ENCODE results near the gene GUCY2D.
"Not testable (repeated sequence)": the region's sequence is repeated elsewhere in the genome, so short reads cannot be mapped to it uniquely, and the experiment has no call there.

Gene GUCY2D

GRCh38 chr17:8016632-8017424, 14.4 kb downstream of the GUCY2D start:
- peak; percentile 48 for DNase-seq (ENCODE audit: low spot score)

DNA sequence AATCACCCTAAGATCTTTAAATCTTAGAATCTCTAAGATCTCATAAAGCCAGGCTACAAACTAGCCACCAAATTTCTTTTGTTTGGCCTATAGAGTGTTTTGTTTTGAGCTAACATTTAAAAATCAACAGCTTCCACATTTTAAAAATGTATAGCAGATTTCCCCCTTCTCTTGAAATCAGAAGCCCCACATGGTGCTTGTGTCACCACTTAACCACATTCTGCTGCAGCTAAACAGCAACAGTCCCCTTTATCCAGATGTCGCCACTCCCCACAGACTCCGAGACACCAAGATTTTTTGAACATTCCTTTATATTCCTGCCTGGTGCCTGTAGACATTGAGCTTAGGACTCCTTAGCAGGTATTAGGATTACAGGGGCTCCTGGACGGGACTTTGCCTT, 16.0 kb downstream of the GUCY2D start:
- no peak for DNase-seq (ENCODE audit: low spot score)

- no peak for DNase-seq (ENCODE audit: low spot score)
These were observed 16.8 kb downstream of the GUCY2D start for GRCh38 chr17:8019166-8019565.

GRCh38 chr17:8019665-8020650, 17.5 kb downstream of the GUCY2D start:
- DNase-seq (ENCODE audit: low spot score) = no peak

GRCh38 chr17:8020776-8021564, 18.6 kb downstream of the GUCY2D start:
- DNase-seq (ENCODE audit: low spot score) = no peak

DNA sequence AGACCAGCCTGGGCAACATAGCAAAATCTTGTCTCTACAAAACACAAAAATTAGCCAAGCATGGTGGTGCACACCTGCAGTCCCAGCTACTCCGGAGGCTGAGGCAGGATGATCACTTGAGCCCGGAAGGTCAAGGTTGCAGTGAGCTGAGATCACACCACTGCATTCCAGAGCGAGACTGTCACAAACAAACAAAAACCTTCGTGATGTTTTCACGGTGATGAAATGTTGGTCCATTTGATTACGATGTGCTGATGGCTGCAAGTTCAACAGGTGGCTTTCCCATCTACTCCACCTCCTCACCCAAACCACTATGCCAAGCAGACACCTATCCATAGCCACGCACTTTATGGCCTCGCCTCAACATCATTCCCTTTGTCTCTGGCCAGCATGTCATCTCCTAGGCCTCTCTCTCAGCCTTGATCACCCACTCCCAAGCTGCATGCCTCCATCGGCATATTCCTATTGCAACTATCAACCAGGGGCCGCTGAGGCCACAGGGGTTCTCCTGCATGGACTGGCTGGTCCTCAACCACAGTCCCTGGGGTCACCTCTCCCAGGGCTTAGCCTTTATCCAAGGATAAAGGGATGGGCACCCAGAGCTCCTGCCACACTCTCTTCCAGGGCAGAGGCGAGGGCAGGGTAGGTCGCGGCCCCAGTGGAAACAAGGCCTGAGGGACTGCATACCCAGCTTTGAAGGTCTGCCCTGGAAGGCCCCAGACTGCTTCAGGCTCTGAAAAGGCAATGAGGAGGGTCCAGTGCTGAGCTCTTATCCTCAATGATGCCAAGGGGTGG, 19.3 kb downstream of the GUCY2D start:
- no peak for DNase-seq (ENCODE audit: low spot score)

GRCh38 chr17:8022360-8023003, 20.1 kb downstream of the GUCY2D start:
- no peak for DNase-seq (ENCODE audit: low spot score)

GRCh38 chr17:8024161-8024560, 21.7 kb downstream of the GUCY2D start:
- not testable (repeated sequence) for DNase-seq (ENCODE audit: low spot score)

- no peak for DNase-seq (ENCODE audit: low spot score)
These were observed 22.9 kb downstream of the GUCY2D start for GRCh38 chr17:8025176-8025911.

GRCh38 chr17:8029121-8029520, 26.7 kb downstream of the GUCY2D start:
- no peak for DNase-seq (ENCODE audit: low spot score)

DNA sequence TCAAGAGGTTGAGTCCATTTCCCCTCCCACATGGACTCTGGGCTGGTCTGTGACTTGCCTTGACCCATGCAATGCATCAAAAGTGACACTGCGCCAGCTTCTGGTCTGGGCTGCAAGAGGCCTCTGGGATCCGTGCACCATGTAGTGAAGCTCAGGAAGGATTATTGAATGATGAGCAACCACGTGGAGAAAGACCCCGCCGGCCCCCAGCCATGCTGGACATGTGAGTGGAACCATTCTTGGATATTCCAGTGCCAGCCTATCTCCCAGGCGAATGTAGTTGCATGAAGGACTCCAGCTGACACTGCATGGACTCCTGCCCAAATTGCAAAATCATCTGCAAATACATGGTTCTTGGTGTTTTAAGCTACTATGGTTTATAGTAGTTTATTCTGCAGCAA, 28.8 kb downstream of the GUCY2D start:
- no peak for DNase-seq (ENCODE audit: low spot score)

GRCh38 chr17:8031950-8032349, 29.5 kb downstream of the GUCY2D start:
- no peak for DNase-seq (ENCODE audit: low spot score)

DNA sequence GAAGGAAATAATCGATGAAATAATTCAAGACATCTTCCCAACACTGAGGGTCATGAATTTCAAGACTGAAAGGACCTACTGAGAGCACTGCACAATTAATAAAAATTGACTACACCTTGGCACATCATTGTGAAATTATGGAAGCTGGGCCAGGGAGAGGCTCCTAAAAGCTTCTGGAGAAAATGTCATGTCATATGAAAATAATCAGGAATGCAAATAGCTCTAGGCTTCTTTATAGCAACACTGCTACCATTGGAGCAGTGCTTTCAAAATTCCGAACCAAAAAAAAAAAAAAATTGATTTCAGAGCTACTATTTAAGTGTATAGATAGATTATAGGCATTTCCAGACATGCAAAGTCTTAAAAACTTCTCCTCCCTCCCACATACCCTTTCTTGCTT, 30.0 kb downstream of the GUCY2D start:
- DNase-seq (ENCODE audit: low spot score) = no peak

- no peak for DNase-seq (ENCODE audit: low spot score)
These were observed 36.7 kb downstream of the GUCY2D start, which contains the start of gene ALOX15B for GRCh38 chr17:8038954-8039610. Gene ALOX15B (plus strand): TSS chr17:8039059. CDS start chr17:8039156, 97 bp downstream.

GRCh38 chr17:8039611-8040168, 37.3 kb downstream of the GUCY2D start:
- no peak for DNase-seq (ENCODE audit: low spot score)

GRCh38 chr17:8041249-8041928, 39.0 kb downstream of the GUCY2D start:
- peak; percentile 73 for DNase-seq (ENCODE audit: low spot score)

DNA sequence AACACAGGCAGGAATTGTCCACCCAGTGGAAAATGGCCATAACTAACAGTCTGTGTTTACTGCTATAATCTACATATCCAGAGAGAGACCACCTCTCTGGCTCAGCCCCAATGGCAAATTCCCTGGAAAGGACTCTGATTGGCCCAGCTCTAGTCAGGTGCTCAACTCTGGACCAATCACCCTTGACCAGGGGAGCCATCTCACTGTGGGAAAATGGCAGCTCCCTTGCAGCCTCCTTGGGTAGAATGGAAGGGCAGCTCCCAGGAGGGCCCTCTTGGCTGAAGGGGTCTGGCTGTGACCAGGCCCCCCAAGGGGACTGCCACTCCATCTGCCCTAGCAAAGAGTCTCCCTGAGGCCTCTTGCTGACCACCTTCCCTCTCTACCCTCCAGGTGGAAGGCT, 39.6 kb downstream of the GUCY2D start:
- DNase-seq (ENCODE audit: low spot score) = no peak
